Aorta (tissue), 4 donors: ENCODE results near the gene RNF113B. TPM values are rescaled to one million over a fixed set of nuclear protein-coding genes. Genes with fewer than 3 reads are reported as not detected.

ENCODE experiments used
- microRNA-seq, 2 donors: library from miRNA; unstranded; fragments of <30 nt; microRNA quantifications; one replicate each; pipeline ENCODE4 v1.2.0, GENCODE V29; 2020
- polyA plus RNA-seq, 2 donors: library from polyadenylated mRNA; stranded (reverse); fragments of 200-250 nt; gene quantifications; one replicate each; pipeline ENCODE4 v1.2.3, GENCODE V29; 2013
- total RNA-seq, 2 donors: library from RNA; stranded (reverse); fragmentation: NEBNext Ultra II Directional; extraction: Animal tissue kit (Norgen Biotek cat#: 25700); gene quantifications; one replicate each; pipeline ENCODE4 v1.2.1, GENCODE V29; 2021
- donor health status: healthy with polysubstance abuse.
- donor health status: Bipolar disorder and iron deficiency.
- donor health status: DM: no; HTN: no; CAD: no.
- donor health status: DM: yes; HTN: yes; CAD: no.

The RNF113B gene
- total and polyA plus RNA-seq, 4 donors: not detected

Small RNAs within 50 kb of the gene (microRNA-seq; reads per million reads assigned to microRNA genes)
- 0 reads per million in 2 donors for gene MIR3170

Other genes with a start within 250 kb of the RNF113B start
- 100 to 1,000 TPM in 1 of 2 donors, 10 to 100 TPM in 1; 97.3 to 128 TPM for gene IPO5, start 223.6 kb downstream of the RNF113B start, total RNA-seq
- 10 to 100 TPM; 35.6 to 52.8 TPM for gene IPO5, start 223.6 kb downstream of the RNF113B start, polyA plus RNA-seq
- gene FARP1, start 34.2 kb downstream of the RNF113B start, total RNA-seq: 10 to 100 TPM; 39.0 to 41.7 TPM
- 1 to 10 TPM; 3.3 to 8.4 TPM for gene FARP1, start 34.2 kb downstream of the RNF113B start, polyA plus RNA-seq